Skin of body (tissue), 2 donors: ENCODE data around the gene TRIM10. TPM values are rescaled to one million over a fixed set of nuclear protein-coding genes. Genes with fewer than 3 reads are reported as not detected.
"Not testable (repeated sequence)": the region's sequence is repeated elsewhere in the genome, so short reads cannot be mapped to it uniquely, and the experiment has no call there.

ENCODE experiments used
- DNase-seq: peaks from one replicate; lab custom pipeline; 2025; lab: John Stamatoyannopoulos, UW
- total RNA-seq: library from RNA; depleted of rRNA; stranded (reverse); fragments of >200 nt; gene quantifications from one replicate; pipeline ENCODE4 v1.2.3, GENCODE V29; 2014

TRIM10 gene
- total RNA-seq, 1 donor from 2014 or later: 2.2 TPM

DNA sequence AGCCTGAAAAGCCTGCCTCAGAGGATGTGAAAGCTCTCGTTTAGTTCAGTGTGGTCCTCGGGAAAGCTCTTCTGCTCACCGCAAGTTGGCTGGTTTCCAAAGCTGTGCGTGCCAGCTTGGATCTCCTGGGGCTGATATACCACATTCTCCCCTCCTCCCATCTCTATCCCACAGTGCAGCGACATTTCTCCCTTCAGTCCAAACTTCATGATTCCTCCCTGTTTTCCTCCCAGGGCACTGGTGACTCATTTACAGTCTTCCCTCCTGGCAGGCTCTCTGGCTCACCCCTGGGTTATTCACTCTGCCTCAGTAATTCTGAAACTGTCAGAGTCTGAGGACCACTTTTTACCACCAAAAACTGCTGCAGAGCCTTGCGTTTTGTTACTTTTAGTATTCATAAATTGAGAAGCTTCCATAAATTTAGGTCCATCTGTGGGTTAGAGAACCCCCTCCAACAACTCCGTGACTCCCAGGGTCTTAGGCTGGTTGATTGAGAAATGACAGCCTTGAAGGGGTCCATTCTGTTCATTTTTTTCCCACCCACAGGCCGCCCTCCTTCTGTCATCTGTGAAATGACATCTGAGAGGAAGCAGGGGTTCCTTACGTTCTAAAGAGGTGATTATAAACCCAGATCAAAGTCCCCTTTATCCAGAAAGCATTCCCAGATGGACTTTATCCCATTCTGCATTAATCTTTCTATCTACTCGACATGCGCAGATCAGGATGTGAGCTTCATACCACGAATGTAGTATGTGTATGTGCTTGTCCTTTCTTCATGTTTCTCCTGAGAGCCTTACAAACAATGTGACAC, 6.1 kb downstream of the TRIM10 start:
- DNase-seq: no peak

DNA sequence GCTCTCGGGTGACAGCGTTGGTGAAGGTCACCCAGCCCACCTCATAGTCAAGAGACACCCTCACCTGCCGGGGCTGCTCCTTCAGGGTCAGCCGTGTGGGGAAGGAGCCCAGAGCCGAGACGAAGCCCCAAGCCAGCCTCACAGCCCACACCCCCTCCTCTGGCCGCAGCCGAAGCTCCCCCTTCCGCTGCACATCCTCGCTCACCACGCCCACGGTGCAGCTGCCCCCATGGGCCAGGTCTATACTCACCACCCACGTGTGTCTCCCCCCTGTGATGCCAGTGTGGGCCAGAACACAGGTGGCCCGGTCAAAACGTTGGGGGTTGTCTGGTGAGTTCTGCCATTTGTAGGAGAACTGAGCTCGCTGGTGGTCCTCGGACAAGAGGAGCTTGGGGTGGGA, 7.0 kb downstream of the TRIM10 start:
- no peak for DNase-seq

DNA sequence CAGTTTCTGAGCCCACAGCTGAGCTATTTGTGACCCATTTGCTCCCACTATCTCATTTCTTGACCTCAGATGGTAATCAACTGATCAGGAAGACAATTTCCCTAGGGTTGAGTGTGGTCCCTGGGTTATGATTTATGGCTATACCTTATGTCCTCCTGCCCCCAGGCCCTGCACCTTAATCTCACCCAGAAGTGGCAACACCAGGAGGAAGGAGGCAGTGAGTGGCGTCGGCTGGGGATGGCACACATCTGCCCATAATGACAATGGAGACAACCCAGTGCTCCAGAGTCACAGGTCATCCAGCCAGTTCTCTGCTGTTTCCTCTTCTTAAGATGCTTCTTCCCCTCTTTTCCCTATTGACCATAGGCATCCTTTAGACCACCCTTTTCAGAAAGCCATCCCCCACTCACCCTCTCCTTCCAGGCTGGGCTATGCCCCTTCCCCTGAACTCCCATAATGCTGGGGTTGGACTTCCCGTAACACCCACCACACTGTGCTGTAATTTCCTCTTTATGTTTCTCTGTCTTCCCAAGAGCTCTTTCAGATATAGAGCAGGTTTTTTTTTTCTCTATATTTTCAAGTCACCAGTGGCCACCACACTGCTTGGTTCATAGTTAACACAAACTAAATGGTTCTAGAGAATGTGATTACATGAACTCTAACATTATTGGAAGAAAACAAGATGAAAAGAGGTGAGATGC, 8.0 kb downstream of the TRIM10 start:
- no peak for DNase-seq

DNA sequence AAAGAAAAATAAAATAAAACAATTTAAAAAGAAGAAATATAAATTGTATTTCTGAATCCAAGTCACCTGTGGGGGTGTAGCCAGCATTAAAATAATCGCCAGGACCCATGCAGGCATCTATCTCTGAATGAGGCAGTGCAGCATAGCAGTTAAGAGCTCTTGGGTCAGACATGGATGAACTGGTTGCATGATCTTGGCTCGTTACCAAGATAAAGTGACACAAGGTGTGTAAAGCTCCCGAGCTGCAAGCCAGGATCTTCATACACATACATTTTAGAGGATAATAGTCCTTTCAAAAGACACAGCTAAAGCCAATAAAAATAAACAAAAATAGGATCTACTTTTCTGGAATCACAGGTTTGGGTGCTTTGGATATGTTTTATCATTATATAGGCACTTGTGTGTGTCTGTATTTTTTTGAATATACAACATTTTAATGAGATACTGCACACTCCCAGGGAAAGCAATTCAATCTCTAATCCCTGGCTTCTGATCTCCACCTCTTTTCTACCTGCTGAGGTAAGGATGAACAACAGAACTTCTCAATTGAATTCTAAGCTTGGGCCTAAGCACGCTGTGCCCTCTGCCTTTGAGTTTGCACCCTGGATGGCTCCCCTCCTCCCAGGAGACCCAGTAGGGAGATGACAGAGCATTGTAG, 8.9 kb downstream of the TRIM10 start:
- no peak for DNase-seq

DNA sequence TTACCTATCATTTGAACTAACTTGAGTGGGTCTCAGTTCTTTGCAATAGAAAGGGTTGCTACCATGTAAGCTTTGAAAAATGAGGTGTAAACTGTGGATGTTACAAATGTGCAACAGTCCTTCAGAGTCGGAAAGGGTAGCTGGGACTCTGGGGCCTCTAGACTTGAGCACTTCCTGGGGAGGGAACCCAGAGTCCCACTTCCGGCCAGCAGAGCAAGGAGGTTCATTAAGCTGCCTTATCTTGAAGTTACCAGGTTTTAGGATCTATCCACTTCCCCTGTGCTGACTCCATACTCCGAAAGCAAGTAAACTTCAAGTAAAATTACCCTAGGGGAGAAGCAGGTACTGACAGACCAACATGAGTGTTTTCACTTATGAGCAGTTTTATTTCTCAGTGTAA, 9.4 kb downstream of the TRIM10 start:
- no peak for DNase-seq

DNA sequence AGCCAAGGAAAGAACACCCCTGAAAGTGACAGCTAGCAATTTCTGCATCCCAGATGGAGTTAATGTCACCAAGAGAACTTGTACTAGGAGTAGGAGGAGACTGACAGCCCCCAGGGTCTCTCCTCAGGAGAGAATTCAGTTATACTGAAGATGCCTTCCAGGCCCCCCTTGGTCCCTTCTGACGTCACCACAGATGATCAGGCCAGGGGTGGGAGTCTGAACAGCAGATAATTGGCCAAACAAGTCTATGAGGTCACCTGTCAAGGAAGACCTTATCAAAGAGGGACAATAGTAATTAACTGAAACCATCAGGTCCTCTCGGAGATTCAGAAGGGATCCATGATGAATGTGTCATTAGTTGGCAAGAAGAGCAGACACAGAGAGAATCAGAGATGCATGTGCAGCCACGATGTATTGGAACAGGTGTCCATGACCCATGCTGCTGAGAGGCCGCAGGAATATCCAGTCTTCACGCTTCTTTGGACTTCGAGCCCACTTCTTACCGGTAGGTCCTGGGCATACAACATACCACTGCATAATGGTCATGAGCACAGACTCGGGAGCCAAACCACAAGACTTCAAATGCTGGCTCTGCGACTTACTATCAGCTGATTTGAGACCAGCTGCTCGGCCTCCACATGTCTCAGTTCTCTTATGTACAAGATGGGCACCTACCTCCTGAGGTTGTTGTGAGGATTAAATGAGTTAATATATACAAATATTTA, 10.2 kb downstream of the TRIM10 start:
- DNase-seq: no peak

DNA sequence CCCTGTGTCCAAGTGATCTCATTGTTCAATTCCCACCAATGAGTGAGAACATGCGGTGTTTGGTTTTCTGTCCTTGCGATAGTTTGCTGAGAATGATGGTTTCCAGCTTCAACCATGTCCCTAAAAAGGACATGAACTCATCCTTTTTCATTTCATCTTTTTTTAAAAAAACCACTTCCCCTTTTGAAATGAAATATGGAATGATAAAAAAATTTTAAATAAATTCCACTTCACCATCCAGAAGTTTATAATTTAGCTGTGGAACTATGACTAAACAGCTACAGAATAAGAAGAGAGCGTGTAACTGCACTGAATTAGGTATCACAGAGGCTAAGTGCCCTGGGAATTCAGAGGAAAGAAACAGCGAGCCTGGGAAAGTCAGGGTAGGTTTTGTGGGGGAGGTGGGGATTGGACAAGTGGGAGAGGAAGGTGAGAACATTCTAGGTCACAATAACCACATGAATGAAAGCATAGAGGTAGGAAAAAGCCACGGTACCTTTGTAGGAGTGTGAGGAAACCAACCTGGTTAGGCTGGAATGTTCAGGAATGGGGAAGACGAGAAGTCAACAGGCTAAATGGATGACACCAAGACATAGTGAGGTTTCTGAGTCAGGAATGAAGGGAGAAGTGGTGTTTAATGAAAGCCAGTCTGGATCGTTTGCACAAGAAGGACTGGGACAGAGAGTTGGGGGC, 11.0 kb downstream of the TRIM10 start:
- DNase-seq: no peak

DNA sequence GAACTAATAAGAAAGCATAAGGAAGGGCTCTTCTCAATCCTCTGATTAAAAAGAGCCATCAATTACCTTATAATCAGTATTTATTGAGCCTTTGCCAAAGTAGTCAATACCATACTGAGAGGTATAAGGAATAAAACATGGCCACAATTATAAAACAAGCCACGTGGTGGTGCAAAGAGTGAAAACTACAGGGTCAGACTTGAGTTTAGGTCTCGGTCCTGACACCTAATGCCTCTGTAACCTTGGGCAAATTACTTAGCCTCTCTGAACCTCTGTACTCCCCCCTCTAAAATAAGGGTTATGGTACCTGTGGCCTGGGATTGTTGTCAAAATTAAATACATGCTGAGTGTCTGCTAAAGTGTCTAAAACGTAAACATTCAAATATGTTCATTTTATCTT, 11.8 kb downstream of the TRIM10 start:
- DNase-seq: no peak

DNA sequence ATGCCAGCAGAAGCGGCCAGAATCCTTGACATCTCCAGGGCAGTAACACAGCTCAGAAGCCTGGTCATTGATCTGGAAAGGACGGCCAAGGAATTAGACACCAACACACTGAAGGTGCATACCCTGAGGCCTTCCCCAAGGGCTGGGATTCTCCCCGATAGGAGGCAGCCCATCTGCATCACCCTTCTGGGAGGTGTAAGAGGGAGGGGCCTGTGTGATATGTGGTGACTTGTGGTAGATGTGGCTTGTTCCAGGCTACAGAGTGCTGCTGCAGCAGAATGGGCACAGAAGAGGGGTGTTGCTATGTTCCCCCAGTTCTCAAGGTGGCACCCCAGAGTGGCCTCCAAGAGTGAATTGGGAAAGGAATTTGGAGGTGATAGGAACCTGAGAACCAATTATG, 13.9 kb downstream of the TRIM10 start:
- DNase-seq: no peak

DNA sequence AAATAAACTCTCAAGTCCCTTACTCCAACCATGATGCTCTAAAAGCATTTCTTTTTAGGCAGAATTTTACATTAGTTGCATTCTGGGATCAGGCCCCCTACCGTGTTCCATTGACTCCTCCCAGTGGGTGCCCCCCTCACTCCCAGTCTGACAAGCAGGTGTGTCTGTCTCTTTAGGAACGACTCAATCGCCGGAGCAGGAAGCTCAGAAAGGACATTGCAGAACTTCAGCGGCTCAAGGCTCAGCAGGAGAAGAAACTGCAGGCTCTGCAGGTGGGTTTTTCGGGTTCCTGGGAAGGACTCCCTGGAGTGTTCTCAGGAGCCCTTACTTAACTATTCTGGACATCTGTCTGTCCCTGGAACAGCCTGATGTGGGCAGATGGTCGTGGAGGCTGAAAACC, 15.2 kb downstream of the TRIM10 start:
- no peak for DNase-seq

DNA sequence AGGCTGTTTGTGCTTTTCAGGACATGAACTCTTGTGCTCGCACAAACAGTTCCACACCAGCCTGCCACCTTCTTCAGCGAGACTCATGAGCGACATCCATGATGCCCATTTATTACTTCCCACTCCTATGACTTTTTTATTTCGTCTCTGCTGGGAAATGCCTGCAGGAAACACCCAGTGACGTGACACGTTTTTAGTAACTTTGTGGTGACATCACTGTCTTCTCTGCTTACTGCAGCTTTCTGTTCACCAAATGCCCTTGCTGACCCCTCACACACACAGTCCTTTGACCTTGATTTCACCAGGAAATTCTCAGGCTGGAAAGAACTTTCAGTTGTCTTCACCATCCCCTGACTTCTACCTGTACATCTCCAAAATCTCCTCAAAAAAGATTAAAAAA, 16.2 kb downstream of the TRIM10 start:
- DNase-seq: no peak

DNA sequence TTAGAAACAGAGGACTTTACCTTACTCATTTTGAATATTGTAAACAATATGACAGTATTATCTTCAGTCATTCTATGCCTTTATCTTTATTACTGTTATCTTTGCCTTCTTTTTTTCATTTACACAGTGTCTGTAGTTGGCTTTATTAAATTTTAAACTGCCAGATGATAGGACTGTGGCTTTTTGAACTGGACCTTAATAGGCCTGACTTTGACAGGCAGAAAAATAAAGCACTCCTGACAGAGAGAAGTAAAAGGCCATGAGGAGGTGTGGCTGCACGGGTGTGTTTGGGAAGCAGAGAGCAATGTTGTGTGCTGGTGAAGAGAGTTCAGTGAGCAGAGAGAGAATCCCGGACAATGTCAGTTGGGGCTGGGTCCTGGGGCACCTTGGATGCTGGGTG, 17.2 kb downstream of the TRIM10 start:
- DNase-seq: no peak

DNA sequence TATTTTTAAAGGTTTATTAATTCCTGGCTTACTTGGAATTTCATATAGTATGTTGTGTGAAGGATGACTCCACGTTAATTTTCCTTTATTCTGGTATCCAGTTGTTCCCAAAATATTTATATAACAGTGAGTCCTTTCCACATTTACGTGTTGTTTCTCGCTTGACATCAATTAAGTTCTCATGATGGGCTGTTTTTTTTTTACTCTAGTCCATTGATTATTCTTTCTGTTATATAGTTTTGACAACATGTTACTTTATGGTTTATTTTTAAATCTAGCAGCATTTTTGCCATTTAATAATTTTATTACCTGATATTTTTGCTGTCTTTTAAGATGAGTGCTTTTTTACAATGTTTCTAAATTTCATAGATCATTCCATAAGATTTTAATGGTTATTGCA, 18.3 kb downstream of the TRIM10 start:
- DNase-seq: no peak

DNA sequence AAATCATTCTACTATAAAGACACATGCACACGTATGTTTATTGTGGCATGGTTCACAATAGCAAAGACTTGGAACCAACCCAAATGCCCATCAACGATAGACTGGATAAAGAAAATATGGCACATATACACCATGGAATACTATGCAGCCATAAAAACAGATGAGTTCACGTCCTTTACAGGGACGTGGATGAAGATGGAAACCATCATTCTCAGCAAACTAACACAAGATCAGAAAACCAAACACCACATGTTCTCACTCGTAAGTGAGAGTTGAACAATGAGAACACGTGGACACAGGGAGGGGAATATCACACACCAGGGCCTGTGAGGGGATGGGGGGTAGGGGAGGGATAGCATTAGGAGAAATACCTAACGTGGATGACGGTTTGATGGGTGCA, 20.8 kb downstream of the TRIM10 start:
- not testable (repeated sequence) for DNase-seq

DNA sequence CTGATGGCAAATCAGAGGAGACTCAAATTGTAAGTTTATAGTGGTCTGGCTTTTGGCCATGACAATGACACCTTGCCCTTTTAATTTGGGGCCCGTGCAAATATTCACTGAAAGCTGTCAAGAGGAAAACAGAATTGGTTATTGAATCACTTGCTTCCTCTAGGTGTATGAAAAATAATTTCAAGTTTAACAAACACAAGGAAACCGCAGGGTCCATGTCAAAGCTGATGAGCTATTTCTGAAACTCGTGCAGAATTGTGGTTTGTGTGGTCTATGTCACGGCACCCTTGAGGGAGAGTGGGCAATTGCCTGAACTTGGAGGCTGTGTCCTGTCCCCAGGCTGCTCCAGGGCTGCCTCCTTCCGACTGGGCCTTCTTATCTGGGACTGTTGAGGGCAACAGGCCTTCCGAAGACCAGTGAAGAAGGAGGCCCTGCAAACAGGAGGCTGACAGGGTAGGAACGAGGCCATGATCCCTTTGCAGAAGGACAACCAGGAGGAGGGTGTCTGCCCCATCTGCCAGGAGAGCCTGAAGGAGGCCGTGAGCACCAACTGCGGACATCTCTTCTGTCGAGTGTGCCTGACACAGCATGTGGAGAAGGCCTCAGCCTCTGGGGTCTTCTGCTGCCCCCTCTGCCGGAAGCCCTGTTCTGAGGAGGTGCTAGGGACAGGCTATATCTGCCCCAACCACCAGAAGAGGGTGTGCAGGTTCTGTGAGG, 24.3 kb downstream of the TRIM10 start:
- DNase-seq: no peak

DNA sequence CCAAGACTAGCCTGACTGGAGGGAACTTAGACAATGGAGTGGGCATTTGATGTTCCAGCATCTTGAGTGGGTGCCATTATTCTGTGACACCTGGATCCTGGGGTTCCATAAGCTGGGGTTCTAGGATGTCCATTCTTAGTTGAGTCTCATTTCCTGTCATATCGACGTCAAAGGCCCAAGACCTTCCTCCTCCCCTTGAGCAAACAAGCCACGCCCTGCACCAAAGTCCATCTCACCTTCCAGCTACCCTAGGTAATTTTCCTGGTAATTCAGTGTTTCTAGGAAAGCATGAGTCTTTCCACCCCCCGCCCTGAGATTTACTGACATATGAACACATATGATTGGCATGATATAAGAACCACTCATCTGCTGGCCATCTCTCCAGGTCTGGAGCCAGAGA, 25.3 kb downstream of the TRIM10 start, which contains the start of gene TRIM40:
Gene TRIM40, plus strand, starts transcription at position 384 of the 400 bp plus-strand sequence. CDS start 897 bp downstream, outside the sequence.
- DNase-seq: no peak

DNA sequence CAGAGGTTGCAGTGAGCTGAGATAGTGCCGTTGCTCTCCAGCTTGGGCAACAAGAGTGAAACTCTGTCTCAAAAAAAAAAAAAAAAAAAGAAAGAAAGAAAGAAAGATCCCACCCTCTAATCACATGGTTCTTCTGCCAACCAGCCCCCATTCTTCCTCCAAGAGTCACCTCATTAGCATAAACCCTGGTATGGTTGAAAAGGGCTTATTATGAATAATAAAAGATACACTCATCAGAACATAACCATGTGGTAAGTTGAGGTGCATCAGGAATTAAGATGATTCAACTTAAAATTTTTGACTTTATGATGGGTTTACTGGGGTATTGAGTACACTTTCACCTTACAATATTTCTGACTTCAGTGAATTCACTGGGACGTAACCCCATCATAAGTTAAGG, 25.9 kb downstream of the TRIM10 start:
- DNase-seq: no peak

DNA sequence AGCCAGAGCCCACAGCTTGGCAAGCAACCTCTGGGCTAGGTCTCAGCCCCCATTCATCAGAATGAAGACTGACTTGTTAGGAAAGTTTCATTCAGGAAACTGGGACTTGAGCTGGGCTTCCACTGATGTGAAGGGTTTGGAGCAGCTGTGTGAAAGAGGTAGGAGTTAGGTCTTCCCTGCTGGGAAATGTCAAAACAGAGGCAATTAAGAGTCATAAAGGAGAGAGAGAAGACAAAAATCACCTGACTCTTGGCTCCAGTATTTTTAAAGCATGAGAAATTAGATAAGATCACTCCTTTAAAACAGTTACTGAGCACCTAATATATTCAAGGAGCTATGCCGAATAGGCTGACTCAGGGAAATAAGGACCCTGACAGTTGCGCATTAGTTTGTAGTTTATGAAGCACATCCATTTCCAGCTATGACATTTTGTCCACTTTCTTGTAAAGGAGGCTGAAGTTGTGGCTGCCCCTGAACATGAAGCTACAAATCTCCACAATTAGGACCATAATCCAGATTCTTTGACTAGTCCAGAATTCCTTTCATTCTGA, 29.0 kb downstream of the TRIM10 start:
- no peak for DNase-seq

DNA sequence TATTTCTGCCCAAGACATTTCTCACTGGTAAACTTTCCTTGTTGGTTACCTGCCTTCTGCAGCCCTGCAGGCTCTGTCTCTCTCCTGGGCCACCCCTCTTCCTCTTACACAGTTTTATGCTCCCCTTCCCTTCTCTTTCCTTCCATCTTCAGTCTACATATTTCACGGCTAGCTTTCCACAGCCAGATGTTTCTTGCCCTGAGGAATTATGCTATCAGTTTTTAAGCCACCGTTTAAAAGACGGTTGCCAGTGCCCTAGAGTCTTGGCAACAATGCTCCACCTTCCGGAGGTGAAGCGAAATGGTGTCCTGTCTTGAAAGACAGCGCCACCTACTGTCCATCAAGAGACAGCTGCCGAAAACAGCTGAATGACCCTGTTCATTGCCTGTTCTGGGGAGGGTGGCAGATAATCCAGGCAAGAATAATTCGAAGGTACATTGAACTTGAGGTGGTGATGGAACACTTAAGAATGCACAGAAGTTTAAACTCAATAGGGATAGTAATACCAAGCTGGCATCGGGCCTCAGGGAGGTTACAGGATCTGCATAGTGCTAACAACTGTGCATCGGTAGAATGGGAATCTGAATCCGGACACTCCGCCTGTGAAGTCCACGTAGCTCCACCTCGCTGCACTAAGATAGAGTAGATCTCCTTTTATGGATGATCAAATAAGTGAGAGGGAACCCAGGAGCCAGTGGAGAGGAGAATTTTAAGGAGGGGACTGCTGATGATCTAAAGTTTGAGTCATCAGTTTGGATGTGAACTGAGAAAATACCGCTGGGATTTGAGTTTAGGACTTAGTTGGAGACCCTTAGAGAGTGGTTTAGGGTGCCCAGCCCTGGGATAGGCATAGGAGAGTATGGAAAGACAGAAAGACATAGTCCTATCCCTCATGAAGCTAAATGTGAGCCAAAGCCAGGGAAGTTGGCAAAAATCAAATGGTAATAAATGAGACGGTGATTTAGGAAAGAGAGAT, 29.8 kb downstream of the TRIM10 start:
- DNase-seq: peak; percentile 42
